NOMO-1 treated with dmso at 0.1 percent for 144 hours (cell line): ENCODE results near the gene GIMAP8.

Experiments
- DNase-seq: peaks from one replicate; lab custom pipeline; 2025; ENCODE audit not compliant: unreplicated experiment; lab: John Stamatoyannopoulos, UW

GIMAP8 gene

GRCh38 chr7:150450491-150451001 is at the start of gene GIMAP8:
GIMAP8 (plus strand) TSS chr7:150450630; CDS start chr7:150466699, 16,069 bp downstream.
- no peak for DNase-seq

DNA sequence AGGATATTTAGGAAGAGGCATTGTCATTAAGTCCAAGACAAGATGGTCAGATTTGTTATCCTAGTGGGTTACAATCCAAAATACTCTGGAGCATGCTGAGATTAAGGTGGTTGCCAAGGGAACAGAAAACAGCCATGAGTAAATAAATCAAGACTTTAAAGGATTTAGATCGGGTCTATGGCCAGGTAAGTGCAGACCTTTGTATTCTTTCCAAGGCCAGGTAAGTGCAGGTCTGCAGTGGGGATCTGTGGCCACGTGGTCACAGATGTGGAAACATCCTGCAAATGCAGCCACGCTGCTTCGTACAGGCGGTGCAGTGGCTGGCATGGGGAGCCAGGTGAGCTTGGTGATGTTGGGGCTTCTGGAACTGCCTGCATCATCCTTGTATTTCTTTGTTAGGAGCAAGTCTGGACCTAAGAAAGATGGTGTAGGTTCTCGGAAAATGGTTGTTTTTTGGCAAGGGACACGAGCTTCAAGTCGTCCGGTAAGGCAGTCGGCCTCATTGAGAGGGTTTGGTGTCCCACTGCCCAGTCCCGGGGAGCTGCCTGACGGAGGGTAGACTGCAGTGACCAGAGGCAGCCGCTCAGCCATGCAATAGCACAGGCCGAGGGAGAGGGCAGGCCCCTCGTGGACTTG is 49.5 kb upstream of the GIMAP8 start:
- DNase-seq, result no peak

- DNase-seq, result no peak
Measured at GRCh38 chr7:150401424-150401790, 49.0 kb upstream of the GIMAP8 start.

- no peak for DNase-seq
Measured at GRCh38 chr7:150401861-150402631, 48.4 kb upstream of the GIMAP8 start.

DNA sequence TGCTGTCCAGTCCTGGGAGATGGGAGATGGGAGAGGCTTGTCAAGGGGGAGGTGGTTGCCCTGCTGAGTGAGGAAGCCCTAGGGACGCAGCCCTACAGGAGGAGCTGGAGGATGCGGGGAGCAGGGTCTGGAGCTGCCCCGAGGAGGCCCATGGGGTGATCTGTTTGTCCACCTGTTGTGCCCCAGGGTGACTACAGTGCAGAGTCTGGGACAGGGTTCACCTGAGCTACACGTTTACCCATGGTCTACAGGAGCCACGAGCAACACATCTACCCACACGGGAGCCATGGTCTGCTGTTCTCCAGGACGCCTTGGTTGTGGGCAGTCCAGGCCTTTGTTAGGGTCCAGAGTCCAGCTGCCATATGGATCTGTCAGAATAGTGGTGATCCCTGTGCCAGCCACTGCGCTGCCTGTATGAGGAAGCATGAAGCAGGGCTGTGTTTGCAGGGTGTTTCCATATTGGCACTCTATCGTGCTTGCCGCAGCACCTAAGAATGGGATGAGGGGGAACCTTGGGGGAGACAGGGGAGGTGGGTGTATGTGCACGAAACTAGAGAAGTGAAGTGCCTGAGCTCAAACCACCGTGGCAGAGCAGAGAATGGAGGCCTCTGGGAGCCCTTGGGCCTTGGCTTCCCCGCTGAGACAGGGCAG is 47.6 kb upstream of the GIMAP8 start:
- no peak for DNase-seq

GRCh38 chr7:150403376-150404171 is 46.9 kb upstream of the GIMAP8 start:
- DNase-seq, result no peak

- no peak for DNase-seq
Measured at GRCh38 chr7:150404172-150404804, 46.1 kb upstream of the GIMAP8 start.

DNA sequence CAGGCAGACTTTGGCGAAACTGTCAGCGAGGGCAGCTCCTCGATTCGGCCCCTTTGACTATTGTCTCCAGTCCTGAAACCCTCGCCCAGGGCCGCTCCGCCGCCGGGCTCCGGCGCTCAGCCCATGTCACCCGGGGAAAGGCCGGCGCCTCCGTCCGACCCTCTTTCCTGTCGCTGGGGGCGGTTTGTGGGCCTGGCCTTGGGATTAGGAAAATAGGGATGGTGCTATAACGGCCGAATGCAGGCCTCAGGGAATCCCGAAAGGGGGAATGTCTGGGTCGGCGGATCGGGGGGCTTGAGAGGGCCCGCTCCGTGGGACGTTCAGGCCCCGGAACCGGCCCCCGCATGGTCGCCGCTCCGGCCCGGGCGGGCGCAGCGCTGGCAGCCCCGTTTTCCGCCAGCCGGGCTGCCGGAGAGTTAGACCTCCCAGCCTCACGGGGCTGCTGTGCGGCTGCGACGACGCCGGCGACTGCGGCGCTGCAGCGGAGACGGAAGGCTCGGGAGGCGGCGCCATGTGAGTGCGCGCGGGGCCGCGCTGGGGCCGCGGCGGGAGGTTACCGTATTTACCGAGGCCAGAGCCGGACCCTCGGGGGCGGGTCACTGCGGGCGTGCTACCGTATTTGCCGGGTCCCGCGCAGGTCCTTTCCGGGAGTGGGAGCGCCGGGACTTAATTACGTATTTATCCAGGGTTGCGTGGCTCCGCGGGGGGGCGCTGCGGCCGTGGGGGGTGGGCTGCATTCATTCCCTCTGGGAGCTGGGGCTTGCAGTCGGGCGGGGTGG is 45.4 kb upstream of the GIMAP8 start:
- DNase-seq, result peak; percentile 49

DNA sequence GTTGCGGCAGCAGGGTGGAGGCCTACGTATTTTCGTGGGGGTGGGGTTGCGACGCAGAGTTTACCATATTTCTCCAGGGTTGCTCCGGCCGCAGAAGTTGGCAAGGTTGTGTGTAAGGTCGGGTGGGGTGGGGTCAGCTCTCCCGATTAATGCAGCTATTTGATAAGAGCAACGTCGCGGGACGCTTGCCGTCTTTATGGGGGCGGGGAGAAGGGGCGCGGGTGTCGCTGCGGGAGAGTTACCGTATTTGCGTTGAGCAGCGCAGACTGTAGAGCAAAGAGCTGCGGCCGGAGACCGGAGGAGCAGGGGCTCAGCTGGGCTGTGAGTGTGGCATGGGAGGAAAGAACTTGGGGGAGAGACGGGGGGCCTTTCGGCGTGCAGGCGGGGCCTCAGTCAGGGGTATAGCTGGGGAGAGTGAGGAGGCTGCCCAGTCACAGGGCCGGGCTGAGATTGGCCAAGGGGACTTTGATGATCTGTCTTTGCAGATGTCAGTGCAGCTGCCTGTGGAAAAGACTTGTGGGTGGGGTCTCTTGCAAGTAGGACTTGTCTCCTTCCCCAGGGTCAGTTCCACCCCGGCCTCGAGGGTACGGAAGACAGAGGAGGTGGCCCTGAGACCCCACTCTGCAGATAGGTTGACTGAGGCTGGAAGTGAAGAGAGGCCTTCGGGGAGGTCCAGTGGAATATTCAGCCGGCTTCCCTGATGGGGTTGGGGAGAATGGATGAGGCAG is 44.7 kb upstream of the GIMAP8 start:
- DNase-seq, result no peak

- no peak for DNase-seq
Measured at GRCh38 chr7:150406312-150406566, 44.2 kb upstream of the GIMAP8 start.

DNA sequence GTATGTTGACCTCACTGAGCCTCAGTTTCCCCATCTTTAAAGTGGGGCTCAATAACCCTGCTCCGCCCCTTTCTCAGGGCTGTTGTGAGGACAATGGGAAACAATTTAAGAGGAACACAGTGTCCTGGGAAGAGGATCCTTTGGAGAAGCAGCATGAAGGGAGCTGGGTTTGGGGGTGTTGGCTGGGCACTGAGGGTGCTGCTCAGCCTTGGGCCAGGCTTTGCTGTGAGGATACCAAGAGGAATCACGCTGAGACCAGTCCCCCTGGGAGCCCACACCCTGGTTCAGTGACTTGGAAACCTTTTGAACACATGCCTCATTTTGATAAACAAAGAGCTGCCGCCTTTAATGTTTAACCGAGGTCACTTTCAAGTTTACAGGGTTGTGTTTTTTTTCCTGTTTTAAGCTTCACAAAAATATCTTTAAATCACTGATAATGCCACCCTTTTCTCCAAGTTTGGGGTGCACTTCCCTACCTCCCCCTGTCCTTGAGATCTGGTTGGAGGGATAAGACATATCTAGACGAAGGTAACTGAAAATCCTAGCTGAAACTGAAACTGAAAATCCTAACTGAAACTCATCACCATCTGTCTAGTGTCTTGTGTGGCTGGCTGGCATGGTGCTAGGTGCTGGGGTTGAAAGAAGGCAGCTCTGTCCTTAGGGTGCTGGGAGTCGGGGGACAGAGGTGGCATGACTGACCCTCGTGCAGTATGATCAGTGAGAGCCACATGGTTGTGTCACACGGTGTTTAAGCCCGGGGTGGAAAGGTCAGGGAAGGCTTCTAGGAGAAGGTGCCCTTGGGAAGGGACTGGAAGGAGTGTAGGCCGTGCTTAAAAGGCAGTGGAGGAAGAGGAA is 43.6 kb upstream of the GIMAP8 start:
- DNase-seq, result peak; percentile 2

DNA sequence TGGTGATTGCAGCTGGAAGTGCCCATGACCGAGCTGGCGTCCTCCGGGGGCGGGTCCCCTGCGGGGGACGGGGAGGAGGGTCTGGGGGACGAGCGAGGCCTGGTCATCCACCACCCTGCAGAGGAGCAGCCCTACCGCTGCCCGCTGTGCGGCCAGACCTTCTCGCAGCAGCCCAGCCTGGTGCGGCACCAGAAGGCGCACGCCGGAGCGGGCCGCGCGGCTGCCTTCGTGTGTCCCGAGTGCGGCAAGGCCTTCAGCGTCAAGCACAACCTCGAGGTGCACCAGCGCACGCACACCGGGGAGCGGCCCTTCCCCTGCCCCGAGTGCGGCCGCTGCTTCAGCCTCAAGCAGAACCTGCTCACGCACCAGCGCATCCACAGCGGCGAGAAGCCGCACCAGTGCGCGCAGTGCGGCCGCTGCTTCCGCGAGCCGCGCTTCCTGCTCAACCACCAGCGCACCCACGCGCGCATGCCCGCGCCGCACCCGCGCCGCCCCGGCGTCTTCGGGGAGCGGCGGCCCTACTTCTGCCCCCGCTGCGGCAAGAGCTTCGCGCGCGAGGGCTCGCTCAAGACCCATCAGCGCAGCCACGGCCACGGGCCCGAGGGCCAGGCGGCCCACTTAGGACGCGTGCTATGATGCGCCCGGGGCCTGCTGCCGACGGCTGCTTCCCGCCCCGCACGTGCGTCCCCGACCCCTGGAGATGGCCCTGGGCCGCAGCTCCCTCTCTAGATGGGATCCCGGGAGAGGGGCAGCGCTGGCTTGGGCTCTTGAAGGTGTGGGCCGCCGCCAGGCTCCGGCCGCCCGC is 42.6 kb upstream of the GIMAP8 start:
- DNase-seq, result no peak

DNA sequence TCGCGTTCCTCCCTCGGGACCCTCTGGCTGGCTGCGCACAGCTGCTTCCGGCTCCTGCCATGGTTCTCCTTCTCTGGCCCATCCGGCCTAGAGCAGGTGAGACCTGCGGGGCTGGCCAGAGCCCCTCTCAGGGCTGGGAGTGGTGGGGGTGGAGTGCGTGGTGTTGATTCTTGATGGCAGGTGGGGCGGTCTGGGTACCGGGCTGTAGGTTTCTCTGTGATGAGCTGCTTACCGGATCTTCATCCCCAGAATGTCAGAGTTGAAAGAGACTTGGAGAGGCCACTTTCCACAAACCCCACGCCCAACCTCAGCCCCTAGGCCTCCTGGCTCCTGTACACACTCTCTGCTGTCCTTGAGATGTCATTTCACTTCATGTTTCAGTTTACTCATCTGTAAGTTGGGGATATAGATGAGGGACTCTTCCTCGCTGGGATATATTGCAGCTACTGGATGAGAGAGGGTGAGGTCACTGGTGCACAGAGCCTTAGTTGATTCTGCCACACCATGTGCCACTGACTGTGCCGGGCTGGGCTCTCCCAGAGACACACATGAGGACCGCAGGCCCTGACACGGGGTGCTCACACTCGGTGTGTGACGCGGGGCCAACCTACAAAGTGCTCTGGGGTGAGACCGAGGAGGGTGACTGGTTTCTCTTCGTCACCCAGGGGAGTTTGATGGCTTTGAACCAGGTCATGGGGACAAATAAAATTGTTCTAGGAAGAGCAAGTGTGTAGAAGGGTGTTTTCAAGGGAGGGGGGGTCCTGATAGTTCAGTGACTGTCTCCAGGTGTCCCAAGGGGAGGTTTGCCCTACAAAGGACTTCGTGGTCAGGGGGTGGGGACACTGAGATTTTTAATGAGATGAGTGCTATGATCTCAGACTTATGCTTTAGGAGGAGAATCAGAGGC is 41.8 kb upstream of the GIMAP8 start:
- DNase-seq, result no peak

DNA sequence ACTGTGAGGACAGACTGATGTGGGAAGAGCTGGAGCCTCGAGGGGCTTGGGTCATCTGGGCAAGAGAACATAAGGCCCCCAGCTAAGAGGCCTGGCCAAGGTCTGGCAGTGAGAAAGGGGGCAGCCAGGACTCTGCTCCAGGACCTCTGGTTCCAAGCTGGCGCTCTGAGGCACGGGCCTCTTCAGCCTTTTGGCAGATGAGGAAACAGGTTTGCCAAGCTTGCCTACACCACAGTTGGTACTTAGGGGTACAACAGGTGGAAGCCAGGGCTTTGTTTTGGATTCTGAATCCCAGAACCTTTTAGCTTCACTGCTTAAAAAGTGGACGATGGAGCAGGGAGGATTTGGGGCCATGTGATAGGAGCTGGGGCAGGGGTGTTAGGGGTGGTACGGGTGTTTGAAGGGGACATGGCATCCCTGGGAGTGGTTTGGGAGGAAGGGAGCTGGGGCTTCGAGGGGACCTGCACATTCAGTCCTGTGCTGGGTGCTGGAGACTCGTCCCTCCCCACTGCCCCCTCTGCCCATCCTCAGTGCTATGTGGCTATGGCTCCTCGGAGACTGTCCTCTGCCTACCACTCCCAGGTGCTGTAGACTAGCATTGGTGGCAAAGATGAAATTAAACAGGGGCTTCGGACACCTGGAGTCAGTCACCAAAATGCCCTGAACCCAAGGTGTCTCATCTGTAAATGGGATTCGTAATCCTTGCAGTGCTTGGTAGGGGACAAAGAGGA is 41.0 kb upstream of the GIMAP8 start:
- DNase-seq, result no peak

DNA sequence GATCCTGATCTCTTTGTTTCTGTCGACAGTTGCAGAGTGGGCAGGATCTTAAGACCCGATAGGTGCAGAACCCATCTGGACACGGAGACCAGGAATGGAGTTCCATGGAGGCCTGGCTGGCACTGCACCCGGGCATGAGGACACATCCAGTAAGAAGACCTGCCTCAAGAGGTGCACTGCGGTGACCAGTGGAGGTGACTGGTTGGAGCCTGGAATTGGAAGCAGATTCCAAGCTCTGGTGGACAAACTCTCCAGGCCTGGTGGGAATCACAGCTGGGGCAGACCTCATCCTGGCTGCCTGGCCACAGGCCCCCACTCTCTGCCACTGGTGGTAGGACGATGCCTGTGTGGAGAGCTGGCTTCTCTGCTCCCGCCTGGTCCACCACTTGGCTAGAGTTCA is 40.3 kb upstream of the GIMAP8 start:
- DNase-seq, result no peak

DNA sequence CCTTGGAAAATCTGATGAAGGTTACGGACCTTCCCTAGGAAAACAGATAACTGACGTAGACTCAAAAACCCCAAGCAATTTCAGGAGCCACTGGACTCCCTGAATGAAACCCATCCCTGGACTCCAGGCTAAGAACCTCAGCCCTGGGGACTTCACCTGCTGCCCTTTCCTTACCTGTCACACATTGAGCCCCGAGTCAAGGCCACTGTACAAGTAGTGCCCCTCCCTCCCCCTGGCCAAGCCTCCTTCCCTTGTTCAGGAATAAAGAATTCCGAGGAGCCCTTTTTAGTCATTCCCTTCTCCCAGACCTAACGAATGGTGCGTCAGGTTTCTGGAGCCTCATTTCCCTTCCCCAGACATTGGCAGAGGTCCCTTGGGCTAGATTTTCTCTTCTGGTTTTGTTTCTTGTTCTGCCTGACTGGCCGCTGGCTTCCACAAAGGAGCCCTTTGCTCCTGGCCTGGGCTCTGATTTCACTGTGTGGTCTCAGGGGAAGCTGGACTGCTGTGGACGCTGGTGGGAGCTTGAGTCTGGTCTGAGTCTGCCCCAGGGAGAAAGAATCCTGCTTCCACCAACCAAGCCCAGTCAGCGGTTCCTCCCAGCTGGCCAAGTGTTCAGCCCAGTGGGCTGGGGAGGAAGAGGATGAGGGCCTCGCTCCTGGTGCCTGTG is 39.6 kb upstream of the GIMAP8 start:
- no peak for DNase-seq
